Uterus (tissue), 2 donors: ENCODE measurements around the gene LRRC4B.

Experiments used
- CTCF ChIP-seq, 4 experiments: fragments of 200-600 bp in 2 of 4; fragments of 450-650 bp in 2 of 4; sonication (generic) in 2 of 4; IDR thresholded peaks; one replicate each; pipeline ENCODE4 v1.5.1; 2016 to 2019; ENCODE audit warnings: antibody characterized with exemption in 4 of 4, mild to moderate bottlenecking in 2 of 4, moderate library complexity in 1 of 4
- POLR2A ChIP-seq, 2 donors: fragments of 450-650 bp; IDR thresholded peaks; one replicate each; pipeline ENCODE4 v1.6.1; 2016; ENCODE audit warnings: antibody characterized with exemption in 2 of 2, mild to moderate bottlenecking in 1 of 2, moderate library complexity in 1 of 2

- no peak for TF ChIP-seq CTCF (IDR thresholded peaks at IDR 0.05)
- TF ChIP-seq POLR2A (IDR thresholded peaks at IDR 0.05), result no peak
These were observed 75.1 kb downstream of the LRRC4B start for GRCh38 chr19:50493171-50493570.
